B cell (primary cell): ENCODE data around the gene SLC28A3.

Experiments
- CTCF ChIP-seq: fragments of 200-600 bp; IDR thresholded peaks from one replicate; pipeline ENCODE4 v1.8.0; 2022; ENCODE audit warnings: antibody characterized with exemption, mild to moderate bottlenecking
- EZH2 ChIP-seq: IDR thresholded peaks from 2 replicates; pipeline ENCODE4 v1.6.1; 2012; ENCODE audit warnings: borderline replicate concordance, low read depth, mild to moderate bottlenecking, moderate library complexity, low read length; ENCODE audit not compliant: insufficient read depth, poor library complexity, severe bottlenecking

- no peak for TF ChIP-seq CTCF
- no peak for TF ChIP-seq EZH2
Observed at GRCh38 chr9:84276741-84277140, 63.8 kb downstream of the SLC28A3 start.
